Eye (tissue), 1 donor: ENCODE measurements around the gene YBEY.
A peak's percentile ranks its signal among the peaks of the same experiment; 100 is the strongest.

Experiments
- DNase-seq: peaks from one replicate; pipeline ENCODE4 v3.0.0-alpha.2; 2015

Gene YBEY

DNA sequence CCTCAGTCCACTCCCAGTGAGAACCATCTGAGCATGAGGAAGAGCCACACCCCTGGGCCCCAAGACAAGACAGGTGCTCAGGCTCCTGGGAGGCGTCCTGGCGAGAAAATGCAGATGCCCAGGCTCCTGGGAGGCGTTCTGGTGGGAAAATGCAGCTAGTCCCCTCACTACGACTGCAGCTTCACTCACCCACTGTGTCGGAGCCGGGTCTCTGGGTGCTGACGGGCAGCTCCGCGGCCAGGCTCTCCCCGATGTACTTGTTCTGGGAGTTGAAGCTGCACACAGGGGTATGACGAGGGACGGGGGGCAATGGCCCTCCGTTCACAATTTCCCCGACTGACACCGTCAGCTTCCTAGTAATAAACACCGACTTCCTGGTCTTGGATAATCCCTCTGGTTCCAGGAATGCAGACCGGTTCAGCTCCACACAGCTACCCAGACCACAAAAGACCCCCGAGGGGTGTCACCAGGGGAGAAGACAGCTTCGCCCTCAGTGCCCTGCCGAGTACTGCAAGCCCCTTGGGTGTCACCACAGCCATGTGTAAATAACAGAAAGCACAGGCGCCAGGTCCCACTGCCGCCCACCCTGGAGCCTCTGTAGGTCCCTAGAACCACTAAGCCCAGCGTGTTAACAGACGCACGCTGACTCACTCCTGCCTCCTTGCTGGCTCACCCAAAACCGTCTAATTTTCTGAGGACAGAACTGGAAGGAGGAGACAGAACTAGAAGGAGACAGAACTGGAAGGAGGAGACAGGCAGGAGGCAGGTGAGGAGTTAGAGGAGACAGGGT is 20.2 kb upstream of the YBEY start:
- no peak for DNase-seq

DNA sequence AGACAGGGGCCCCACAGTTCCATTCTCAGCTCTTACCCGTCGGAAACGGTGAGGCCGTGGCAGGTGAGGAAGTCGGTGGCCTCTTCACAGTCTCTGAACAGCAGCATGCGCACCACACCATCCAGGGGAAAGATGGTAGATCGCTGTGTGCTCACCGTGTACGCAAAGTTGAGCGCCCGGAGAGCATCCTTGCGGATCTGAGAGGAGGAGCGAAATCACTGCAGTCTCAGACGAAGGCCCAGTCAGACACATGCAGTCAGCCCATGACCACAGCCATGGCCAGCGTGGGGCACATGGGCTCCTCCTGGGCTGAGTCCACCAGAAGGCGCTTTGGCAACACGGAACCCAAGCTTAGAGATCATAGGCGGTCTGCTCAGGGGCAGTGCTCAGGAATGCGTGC is 19.2 kb upstream of the YBEY start:
- no peak for DNase-seq

DNA sequence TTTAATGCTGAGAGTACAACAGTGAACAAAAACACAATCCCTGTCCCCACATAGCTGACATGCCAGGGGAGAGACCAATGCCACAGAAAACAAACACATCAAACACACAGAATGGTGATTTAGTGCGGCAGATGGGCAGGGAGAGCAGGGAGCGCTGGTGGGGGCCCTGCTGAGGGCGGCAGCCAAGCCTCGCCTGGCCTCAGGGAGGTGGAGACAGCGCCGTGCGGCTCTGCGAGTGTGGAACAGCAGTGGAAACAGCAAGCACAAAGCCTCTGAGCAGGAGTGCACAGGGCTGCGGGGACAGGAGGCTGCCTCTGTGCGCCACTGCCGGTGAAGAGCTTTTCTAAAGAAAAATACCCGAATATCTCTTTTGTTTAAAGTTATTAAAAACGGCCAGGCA is 17.8 kb upstream of the YBEY start:
- DNase-seq = no peak

DNA sequence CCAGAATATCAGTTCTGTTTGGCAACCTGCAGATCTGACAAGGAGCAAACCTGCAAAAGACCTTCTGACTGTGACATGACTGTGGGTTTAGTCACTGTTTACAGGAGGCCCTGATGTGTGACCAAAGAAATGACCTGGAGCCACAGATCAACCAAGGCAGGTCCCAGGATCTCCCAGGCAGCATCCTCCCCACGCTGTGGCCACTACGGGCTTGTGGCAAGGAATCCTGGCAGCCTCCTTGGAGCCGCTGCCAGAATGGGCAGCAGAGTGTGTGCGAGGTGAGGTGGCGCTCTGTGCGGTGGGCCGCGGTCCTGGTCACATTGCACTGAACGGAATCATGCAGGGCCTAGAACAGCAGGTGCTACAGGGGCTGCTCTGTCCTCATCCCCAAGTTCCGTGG is 16.7 kb upstream of the YBEY start:
- no peak for DNase-seq

DNA sequence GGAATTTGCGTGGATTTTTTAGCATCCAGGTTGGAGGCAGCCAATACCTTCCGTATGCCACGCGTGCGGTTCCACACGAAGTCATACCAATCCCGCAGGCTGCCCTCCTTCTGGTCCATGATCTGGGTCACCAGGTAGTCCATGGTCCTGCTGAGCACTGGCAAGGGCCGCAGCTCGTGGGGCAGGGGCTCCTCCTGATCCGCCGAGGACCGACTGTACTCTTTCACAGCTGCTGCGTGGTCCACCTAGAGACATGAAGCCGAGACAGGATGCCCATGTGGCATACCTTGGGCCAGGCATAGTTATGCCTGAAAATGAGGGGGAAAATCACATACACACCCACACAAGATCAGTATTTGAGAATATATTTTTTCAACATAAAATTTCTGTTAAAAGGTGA is 12.8 kb upstream of the YBEY start:
- DNase-seq = no peak

DNA sequence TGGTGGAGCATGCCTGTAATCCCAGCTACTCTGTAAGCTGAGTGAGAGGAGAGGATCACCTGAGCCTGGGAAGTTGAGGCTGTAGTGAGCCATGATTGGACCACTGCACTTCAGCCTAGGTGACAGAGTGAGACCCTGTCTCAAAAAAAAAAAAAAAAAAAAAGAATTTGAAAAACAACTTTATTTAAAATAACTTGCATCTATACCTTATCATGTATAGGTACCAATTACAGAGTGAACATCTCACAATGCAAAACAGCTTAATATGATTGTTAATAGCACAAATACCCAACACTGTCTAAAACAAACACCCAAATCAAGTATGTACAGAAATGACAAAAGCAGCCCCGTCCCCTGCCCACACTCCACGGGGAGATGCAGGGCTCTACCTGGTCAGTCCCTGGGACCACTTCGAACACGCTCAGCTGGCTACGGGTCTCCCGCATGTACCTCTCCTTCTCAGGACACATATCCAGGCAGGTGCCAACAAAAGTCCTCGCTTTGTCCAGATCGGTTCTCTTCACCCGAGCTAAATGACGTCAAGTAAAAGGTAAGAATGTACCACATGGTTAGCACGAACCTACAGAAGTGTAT is 11.2 kb upstream of the YBEY start:
- DNase-seq = no peak

DNA sequence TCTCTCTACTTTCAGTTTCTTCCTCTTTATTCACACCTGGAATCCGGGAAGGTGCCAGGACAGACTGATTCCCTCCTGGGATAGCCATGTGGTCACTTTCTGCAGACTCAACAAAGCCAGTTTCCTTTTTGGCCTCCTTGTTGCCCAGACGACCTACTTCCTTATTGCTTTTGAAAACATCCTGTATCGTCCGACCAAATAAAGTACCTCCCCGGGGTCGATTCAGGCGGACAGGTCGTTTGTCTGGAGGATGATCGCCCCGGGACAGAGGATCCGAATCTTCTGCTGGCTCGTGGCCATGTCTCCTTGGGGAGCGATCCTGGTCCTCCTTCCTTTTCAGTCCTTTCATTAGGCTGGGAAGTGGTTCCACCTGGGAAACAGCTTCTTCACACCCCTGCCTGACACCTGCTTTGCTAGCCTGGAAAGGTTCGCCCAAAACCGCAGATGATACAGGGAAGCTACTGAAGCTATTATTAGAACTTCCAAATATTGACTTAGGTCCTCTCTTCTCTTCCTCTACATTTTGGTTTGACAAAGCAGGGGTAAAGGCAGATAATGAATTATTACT is 2.0 kb upstream of the YBEY start:
- no peak for DNase-seq

DNA sequence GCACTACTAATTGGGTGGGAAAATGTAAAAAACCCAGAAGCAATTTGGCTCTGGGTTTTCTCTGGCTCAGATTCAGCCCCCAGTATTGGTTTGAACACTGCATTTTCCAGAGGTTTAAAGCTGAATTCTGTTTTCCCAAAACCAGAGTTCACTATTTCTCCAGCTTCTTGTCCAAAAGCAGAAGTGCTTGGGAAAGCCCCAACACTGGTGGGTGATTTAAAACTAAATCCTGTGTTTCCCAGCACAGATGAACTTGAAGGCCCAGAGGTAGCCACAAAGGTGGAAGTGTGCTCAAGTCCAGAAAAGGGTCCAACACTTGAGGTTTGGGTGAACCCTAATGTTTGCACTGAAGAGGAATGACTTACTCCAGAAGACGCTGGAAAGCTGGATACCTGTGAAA is 1.4 kb upstream of the YBEY start:
- DNase-seq = no peak

DNA sequence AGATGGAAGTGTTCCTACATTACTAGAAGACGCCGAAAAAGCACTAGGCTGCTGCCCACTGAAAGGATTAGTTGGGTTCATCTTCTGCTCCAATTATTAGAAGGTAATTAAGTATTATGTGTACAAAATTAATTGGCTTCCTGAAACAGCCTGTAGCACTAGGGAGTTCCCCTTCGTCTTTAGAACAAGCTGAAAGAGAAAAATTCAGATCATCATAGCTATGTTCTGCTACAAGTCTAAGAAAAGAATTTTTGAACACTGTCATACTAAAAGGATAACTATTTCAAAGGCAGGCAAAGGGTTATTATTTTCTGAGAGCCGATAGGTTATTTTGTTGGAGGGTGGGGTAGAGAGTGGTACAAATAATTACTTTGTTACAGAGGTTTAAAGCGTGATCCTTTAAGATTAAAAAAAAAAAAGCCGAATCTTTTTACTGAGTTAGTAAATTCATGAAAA is 908 bp upstream of the YBEY start, which contains the start of gene MCM3AP:
TSS of gene MCM3AP (minus strand) at position 406 of the 456 bp plus-strand sequence. CDS start at position 81, 325 bp downstream.
- no peak for DNase-seq

DNA sequence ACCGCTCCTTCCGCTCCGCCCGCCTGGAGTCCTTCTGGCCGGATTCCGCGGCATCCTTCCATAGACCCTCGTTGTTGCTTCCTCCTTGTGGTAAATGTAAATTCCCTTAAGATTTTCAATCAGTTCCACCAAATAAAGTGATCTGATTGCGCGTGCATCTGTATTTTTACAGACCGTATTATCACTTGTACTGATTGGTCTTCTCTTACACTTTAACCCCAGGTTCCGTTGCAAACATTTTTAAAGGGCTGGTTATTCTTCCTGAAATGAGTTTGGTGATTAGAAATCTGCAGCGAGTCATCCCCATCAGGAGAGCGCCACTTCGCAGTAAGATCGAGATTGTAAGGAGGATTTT is 483 bp downstream of the YBEY start:
- no peak for DNase-seq

DNA sequence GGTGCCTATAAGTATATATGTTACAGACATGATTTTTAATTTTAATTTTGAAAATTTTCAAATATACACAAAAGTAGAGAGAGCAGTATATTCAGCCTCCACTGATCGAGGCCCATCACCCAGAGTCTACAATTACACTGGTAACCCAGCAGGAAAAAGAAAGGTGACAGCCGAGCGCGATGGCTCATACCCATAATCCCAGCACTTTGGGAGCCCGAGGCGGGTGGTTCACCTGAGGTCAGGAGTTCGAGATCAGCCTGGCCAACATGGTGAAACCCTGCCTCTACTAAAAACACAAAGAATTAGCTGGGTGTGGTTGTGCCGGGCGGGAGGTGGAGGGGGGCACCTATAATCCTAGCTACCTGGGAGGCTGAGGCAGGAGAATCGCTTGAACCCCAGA is 1.4 kb downstream of the YBEY start:
- no peak for DNase-seq

DNA sequence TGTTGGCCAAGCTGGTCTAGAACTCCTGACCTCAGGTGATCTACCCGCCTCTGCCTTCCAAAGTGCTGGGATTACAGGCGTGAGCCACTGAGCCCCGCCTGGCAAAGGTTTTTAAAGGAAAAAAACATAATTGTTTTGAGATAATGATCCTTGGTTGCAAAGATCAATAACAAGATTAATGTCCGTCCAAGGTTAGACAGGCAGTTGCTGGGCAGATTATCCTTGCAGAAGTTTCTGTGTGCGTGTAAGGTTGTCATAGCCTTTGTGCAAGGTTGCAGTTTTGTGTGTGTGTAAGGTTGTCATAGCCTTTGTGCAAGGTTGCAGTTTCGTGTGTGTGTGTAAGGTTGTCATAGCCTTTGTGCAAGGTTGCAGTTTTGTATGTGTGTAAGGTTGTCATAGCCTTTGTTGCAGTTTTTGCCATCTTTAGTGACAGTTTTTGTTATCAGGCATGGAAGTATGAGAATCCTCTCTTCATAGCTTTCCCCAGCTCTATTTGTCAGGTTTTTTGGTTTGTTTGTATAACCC is 3.6 kb downstream of the YBEY start:
- no peak for DNase-seq

DNA sequence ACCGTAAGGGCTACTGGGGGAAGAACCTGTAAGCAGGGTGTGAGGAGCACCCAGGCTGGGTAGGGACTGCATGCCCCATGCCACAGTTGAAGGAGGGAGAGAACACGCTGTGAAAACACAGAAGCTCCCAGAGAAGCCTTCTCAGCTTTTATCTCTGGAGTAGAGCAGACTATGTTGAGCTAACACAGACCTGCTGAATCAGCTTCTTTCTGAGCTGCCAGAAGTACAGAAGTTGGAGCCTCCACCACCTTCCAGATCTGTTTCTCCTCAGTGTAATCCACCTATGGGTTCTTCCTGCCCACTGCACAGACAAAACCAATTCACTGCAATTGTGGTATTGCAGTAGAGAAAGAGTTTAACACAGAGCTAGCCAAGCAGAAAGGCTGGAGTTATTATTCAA is 5.4 kb downstream of the YBEY start:
- no peak for DNase-seq

DNA sequence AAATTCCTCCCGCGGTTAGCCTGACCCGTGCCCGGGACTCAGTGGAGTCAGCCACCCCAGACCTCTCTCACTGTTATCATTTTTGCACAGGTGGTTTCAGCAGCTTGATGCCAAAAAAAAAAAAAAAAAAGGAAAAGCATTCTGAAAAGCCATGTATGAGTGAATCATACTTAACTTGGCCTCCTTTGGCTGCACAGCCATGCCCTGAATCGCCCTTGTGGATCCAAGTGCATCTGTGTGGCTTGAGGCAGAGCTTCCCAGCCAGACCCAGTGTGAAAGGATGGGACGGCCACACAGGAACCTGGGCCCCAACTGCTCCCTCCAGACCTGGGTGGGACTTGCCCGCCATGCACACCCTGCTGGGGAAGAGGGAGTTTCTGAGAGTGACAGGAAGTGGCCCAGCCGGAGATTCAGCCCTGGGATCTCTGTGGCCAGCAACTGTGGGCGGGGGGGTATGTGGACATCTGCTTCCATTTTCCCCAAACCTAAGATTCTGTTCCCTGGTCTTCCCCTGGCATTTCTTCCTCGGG is 8.6 kb downstream of the YBEY start:
- no peak for DNase-seq

DNA sequence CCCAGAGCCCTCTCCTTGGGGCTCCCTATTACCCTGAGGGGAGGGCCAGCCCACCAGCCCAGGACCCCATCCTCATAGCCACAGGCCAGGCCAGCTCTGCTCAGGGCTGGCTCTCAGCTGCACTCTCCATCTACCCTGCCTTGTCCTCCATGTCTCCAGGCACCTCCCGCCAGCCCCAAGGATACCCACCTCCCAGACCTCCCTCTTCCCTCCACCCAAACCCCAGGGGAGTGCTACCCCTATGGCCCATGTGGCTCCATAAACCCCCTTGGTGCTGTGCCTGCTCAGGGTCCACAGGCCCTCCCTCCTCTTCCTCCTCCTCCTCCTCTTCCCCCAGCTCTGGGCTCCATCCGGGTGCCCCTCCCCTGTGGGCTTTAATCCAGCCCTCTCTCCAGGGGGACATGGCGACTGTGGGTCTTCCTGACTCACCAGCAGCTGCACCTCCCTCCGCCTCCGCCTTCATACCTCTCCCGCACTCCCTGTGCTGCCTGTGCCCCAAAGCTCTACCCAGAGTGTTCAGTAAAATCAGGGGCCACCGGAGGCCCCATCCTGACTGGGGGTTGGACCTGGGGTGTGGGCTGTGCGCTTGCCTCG is 9.1 kb downstream of the YBEY start:
- DNase-seq = no peak

DNA sequence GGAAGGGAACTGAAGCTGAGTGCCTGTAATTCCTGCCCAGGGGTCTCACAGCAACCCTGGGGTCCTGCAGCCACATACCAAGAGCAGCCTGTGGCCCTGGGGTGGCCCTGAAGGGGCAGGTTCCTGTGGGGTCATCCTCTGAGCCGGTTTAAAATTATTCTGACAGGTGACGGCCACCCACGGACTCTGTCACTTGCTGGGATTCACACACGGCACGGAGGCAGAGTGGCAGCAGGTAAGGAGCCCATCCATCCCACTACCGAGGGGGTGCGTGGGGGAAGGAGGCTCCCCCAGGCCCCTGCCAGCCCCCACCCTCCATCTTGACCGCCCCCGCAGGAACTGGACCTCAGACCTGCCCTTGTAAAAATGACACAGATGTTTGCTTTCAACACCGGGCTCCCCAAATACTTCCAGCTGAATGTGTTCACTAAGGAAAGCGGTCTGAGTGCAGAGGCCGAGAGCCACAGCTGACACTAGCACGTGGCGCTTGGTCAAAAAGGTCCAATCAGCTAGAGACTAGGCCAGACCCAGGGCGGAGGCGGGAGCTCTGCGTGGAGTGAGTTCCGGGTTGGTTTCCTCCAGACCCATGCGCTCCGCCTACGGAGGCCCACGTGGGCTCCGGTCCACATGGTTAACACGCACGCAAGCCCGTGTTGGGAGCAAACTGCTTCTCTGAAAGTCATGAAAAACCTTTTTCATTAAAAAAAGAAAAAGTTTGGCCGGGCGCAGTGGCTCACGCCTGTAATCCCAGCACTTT is 10.0 kb downstream of the YBEY start:
- DNase-seq = peak; percentile 50

DNA sequence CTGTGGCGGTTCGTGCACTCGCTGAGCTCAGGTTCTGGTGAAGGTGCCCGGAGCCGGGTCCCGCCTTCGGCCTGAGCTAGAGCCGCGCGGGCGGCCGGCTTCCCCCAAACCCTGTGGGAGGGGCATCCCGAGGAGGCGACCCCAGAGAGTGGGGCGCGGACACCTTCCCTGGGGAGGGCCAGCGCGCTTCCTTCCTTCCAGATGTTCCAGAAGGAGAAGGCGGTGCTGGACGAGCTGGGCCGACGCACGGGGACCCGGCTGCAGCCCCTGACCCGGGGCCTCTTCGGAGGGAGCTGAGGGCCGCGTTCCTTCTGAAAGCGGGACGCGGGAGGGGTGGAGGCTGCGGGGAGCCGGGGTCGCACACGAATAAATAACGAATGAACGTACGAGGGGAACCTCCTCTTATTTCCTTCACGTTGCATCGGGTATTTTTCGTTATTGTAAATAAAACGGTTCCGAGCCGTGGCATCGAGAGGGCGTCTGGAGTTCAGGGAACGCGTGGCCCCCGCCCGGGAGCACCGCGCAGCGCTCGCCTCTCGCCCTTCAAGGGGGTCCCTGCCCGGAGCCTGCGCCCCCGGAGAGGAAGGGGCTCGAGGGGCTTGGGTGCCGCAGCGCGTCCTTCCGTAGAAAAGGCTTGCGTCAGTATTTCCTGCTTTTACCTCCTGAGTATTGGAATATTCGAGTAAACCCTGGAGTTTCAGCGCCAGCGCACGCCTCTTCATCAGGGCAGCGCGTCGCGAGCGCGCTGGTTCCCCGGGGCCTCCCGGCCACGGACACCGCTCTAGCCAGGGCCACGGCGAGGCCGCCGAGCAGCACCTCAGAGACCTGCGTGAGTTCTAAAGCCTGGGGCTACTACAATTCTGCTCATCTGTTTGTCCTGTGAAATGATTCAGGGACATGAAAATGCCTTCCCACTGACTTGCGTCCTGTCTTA is 11.5 kb downstream of the YBEY start:
- DNase-seq = peak; percentile 73

DNA sequence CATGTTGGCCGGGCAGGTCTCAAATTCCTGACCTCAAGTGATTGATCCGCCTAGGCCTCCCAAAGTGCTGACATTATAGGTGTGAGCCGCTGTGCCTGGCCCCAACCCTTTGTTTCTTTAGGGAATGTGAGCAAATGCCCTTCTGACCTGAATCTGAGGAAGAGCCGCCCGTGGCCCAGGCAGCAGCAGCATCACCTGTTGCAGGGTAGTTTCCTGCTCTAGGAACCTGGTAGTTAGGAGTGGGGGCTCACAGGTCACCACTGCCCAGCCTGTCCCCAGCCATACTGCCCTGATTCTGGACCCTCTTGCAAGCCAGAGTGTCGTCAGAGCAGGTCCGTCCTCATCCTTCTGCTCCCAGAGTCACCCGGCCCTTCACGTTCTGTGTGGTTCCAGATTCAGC is 13.0 kb downstream of the YBEY start:
- no peak for DNase-seq

DNA sequence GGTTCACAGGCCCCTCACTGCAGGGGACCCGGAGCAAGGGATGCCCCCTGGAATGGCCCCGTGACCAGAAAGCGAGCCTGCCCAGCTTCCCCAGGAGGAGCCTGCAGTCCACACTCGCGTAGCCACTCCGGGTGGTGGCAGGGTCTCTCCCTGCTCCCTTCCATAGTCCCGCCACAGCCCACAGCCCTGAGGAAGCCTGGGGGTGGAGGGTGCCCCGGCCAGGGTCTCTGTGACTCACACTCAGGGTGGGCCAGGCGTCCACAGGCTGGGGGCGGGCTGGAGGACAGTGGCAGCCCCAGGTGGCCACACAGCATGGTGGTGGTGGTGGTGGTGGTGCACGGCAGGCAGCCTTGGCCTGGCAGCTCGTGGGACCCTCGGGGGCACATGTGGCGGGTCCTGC is 15.6 kb downstream of the YBEY start:
- no peak for DNase-seq

DNA sequence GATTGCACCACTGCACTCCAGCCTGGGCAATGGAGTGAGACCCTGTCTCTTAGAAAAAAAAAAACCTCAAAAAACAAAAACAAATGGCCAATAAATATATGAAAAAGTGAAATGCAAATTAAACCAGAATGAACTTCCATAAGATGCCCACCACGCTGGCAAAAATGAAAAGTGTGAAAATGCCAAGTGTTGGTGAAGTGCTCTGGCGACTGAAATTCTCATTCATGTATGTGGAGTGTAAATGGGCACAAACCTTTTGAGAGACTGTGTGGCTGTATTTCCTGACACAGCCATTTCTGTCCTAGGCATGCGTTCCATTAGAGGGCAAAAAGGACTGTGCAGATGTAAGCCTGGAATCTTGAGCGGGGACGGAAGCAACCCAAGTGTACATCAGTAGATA is 18.3 kb downstream of the YBEY start:
- no peak for DNase-seq

DNA sequence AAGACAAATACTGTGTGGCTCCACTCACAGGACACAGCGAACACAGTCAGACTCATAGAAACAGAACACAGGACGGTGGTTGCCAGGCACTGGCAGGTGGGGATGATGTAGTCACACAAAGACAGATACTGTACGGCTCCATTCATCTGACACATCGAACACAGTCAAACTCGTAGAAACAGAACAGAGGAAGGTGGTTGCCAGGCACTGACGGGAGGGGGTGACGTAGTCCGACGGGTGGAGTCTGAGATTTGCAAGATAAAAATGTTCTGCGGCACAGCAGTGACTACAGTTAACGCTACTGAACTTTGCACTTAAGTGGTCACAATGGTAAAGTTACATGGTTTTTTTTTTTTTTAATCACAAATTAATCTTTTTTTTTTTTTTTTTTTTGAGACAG is 18.8 kb downstream of the YBEY start:
- no peak for DNase-seq

DNA sequence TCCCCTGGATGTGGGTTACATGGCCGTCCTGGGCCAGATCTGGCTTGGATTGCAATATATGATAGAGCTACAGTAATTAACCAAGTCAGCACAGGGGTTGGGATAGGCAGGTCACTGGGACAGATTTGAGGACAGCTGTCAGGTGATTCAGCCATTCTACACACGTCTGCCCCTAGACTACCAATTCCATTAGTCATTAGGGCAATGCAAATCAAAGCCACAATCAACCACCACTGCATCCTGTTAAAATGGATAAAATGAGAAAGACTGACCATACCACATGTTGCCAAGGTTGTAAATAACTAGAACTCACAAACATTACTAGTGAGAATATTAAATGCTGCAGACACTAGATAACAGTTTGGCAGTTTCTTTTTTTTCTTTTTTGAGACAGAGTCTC is 21.5 kb downstream of the YBEY start:
- DNase-seq = no peak
